ENCODE measurements around the gene DDX10. TPM values are rescaled to one million over a fixed set of nuclear protein-coding genes. Genes with fewer than 3 reads are reported as not detected.

Gene DDX10
- total RNA-seq, 1 donor from 2014 or later, result 34.7 TPM

GRCh38 chr11:108685419-108686130 is 20.7 kb downstream of the DDX10 start:
- no peak for TF ChIP-seq CTCF (conservative IDR thresholded peaks at IDR 0.05)
- Mint-ChIP-seq H3K4me3 (no peak overlapping the region), H3K9me3 (no peaks in the 10 kb centered on the region), H3K4me1 (ENCODE audit: unreplicated experiment) (no peaks in the 10 kb centered on the region), H3K27me3 (no peaks in the 10 kb centered on the region), H3K27ac (no peak overlapping the region), H3K36me3 (peaks cover 47% of the 10 kb centered on the region)
- DNase-seq (ENCODE audit: extremely low spot score, unreplicated experiment), result no peak

- Mint-ChIP-seq H3K4me1 (ENCODE audit: unreplicated experiment) (peaks cover 10% of the 10 kb centered on the region), H3K27ac (no peak overlapping the region), H3K36me3 (peaks cover 12% of the 10 kb centered on the region), H3K27me3 (no peaks in the 10 kb centered on the region), H3K9me3 (no peaks in the 10 kb centered on the region), H3K4me3 (no peak overlapping the region)
- DNase-seq (ENCODE audit: extremely low spot score, unreplicated experiment), result no peak
- TF ChIP-seq CTCF (conservative IDR thresholded peaks at IDR 0.05), result no peak
Measured at GRCh38 chr11:108693852-108694251, 29.0 kb downstream of the DDX10 start.

GRCh38 chr11:108694846-108695245 is 30.0 kb downstream of the DDX10 start:
- H3K36me3 Mint-ChIP-seq, result peaks cover 8% of the 10 kb centered on the region
- DNase-seq (ENCODE audit: extremely low spot score, unreplicated experiment), result no peak
- H3K27ac Mint-ChIP-seq, result no peak overlapping the region
- H3K4me3 Mint-ChIP-seq, result no peak overlapping the region
- H3K4me1 Mint-ChIP-seq (ENCODE audit: unreplicated experiment), result peaks cover 12% of the 10 kb centered on the region
- H3K9me3 Mint-ChIP-seq, result no peaks in the 10 kb centered on the region
- no peaks in the 10 kb centered on the region for H3K27me3 Mint-ChIP-seq
- no peak for TF ChIP-seq CTCF (conservative IDR thresholded peaks at IDR 0.05)

GRCh38 chr11:108697872-108698473 is 33.1 kb downstream of the DDX10 start:
- TF ChIP-seq CTCF (conservative IDR thresholded peaks at IDR 0.05), result peak; percentile 87

GRCh38 chr11:108698844-108699642 is 34.2 kb downstream of the DDX10 start:
- Mint-ChIP-seq H3K4me1 (ENCODE audit: unreplicated experiment) (peaks cover 12% of the 10 kb centered on the region), H3K27ac (no peak overlapping the region), H3K27me3 (no peaks in the 10 kb centered on the region), H3K4me3 (no peak overlapping the region), H3K36me3 (peaks cover 25% of the 10 kb centered on the region), H3K9me3 (no peaks in the 10 kb centered on the region)
- no peak for TF ChIP-seq CTCF (conservative IDR thresholded peaks at IDR 0.05)
- no peak for DNase-seq (ENCODE audit: extremely low spot score, unreplicated experiment)

More at GRCh38 chr11:108697872-108698473, 33.1 kb downstream of the DDX10 start:
- no peak for DNase-seq (ENCODE audit: extremely low spot score, unreplicated experiment)
- no peak overlapping the region for H3K4me3 Mint-ChIP-seq
- H3K27me3 Mint-ChIP-seq, result no peaks in the 10 kb centered on the region
- no peaks in the 10 kb centered on the region for H3K9me3 Mint-ChIP-seq
- no peak overlapping the region for H3K27ac Mint-ChIP-seq
- H3K4me1 Mint-ChIP-seq (ENCODE audit: unreplicated experiment), result peaks cover 12% of the 10 kb centered on the region
- peaks cover 21% of the 10 kb centered on the region for H3K36me3 Mint-ChIP-seq

Measured in type B pancreatic cell (in vitro differentiated cells).